RWPE2 (cell line): Measurements from ENCODE around the gene PODXL.
"Not testable (repeated sequence)": the region's sequence is repeated elsewhere in the genome, so short reads cannot be mapped to it uniquely, and the experiment has no call there.

Experiments
- ATAC-seq: fragments of 200-7000 bp; cut with Tn5 transposase; 3 replicates; pipeline ENCODE4 v1.9.1; 2021; ENCODE audit warnings: low read depth
- DNase-seq: peaks from one replicate; pipeline ENCODE4 v3.0.0-alpha.2; 2020; ENCODE audit warnings: low spot score
- H3K27ac ChIP-seq: fragments of 450-650 bp; 2 replicates; pipeline ENCODE4 v1.5.1; 2017; ENCODE audit warnings: mild to moderate bottlenecking; ENCODE audit not compliant: poor library complexity, severe bottlenecking
- H3K27me3 ChIP-seq: fragments of 250-450 bp; sonication (Bioruptor Pico); 2 replicates; pipeline ENCODE4 v1.5.1; 2021; ENCODE audit warnings: mild to moderate bottlenecking, moderate library complexity; ENCODE audit not compliant: insufficient read depth, poor library complexity, severe bottlenecking
- H3K36me3 ChIP-seq: fragments of 250-450 bp; sonication (Bioruptor Pico); 2 replicates; pipeline ENCODE4 v1.5.1; 2020; ENCODE audit warnings: low read depth, mild to moderate bottlenecking, moderate library complexity
- H3K4me1 ChIP-seq: fragments of 250-450 bp; sonication (Bioruptor Pico); 2 replicates; pipeline ENCODE4 v1.5.1; 2021; ENCODE audit warnings: mild to moderate bottlenecking, moderate library complexity; ENCODE audit not compliant: insufficient read depth, poor library complexity, severe bottlenecking
- H3K4me3 ChIP-seq: fragments of 250-450 bp; sonication (Bioruptor Pico); 2 replicates; pipeline ENCODE4 v1.5.1; 2021; ENCODE audit warnings: mild to moderate bottlenecking, moderate library complexity; ENCODE audit not compliant: severe bottlenecking
- H3K9me3 ChIP-seq: fragments of 250-450 bp; sonication (Bioruptor Pico); 2 replicates; pipeline ENCODE4 v1.5.1; 2021; ENCODE audit warnings: mild to moderate bottlenecking, moderate library complexity; ENCODE audit not compliant: severe bottlenecking
- CTCF ChIP-seq: fragments of 450-650 bp; IDR thresholded peaks from one replicate; pipeline ENCODE4 v1.5.1; 2017; ENCODE audit warnings: mild to moderate bottlenecking, moderate library complexity; ENCODE audit not compliant: poor library complexity, severe bottlenecking

The PODXL gene

GRCh38 chr7:131476740-131477139 lies 79.7 kb downstream of the PODXL start:
- TF ChIP-seq CTCF = no peak
- Histone ChIP-seq H3K4me3 (no peak overlapping the region), H3K27me3 (no peaks in the 10 kb centered on the region), H3K4me1 (peaks cover 11% of the 10 kb centered on the region), H3K27ac (no peak overlapping the region), H3K9me3 (no peaks in the 10 kb centered on the region), H3K36me3 (peaks cover 16% of the 10 kb centered on the region)
- ATAC-seq (no peak), DNase-seq (no peak)

DNA sequence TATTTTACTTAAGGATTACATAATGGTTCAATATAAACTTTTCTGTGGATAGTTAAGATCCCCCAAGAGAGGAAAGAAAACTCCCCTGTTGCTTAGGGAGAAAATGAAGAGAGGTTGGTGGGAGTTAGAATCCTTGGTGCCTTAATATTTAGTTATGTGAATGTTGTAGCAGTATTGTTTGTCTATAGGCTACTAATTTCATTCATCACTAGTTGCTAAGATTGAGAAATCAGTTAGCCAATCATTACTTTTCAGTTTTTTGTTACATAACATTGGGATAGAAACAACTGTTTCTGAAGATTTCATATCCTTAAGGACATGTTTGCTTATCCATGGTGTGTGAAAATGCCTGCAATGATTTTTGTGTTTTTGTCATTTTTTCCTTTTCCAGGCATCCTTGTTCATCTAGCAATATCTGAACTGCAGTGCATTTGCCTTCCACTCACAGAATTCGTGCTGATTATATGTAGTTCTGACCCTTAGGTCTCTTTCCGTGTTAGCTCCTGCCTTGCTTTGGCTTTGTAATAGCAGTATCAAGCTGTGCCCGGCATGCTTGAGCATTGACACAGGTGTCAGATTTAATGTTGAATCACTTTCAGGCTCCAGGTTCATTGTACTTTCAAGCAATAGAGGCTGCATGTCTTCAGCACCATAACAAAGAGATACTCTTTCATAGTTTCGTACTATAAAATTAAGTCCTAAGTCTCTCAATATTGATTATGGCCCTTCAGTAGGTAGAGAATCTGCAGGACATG lies 85.0 kb downstream of the PODXL start:
- DNase-seq (no peak), ATAC-seq (no peak)
- Histone ChIP-seq H3K36me3 (peaks cover 59% of the 10 kb centered on the region), H3K27me3 (no peaks in the 10 kb centered on the region), H3K4me3 (no peak overlapping the region), H3K4me1 (no peaks in the 10 kb centered on the region), H3K9me3 (no peaks in the 10 kb centered on the region), H3K27ac (no peak overlapping the region)
- no peak for TF ChIP-seq CTCF

GRCh38 chr7:131467788-131468187 lies 88.6 kb downstream of the PODXL start:
- Histone ChIP-seq H3K4me3 (no peak overlapping the region), H3K9me3 (no peaks in the 10 kb centered on the region), H3K27ac (no peak overlapping the region), H3K27me3 (no peaks in the 10 kb centered on the region), H3K36me3 (peaks cover 88% of the 10 kb centered on the region), H3K4me1 (no peaks in the 10 kb centered on the region)
- DNase-seq (no peak), ATAC-seq (no peak)
- TF ChIP-seq CTCF = no peak

GRCh38 chr7:131466735-131467365 lies 89.6 kb downstream of the PODXL start:
- no peak for DNase-seq
- H3K9me3 ChIP-seq = no peaks in the 10 kb centered on the region
- no peak overlapping the region for H3K27ac ChIP-seq
- H3K4me1 ChIP-seq = no peaks in the 10 kb centered on the region
- H3K36me3 ChIP-seq = peaks cover 92% of the 10 kb centered on the region
- no peak for TF ChIP-seq CTCF
- ATAC-seq = no peak
- no peak overlapping the region for H3K4me3 ChIP-seq
- H3K27me3 ChIP-seq = no peaks in the 10 kb centered on the region

- H3K27me3 ChIP-seq, H3K4me3 ChIP-seq, ATAC-seq, H3K4me1 ChIP-seq, DNase-seq, H3K27ac ChIP-seq, H3K9me3 ChIP-seq: not testable (repeated sequence)
- peaks cover 70% of the 10 kb centered on the region for H3K36me3 ChIP-seq
Observed at GRCh38 chr7:131462715-131463114, 93.7 kb downstream of the PODXL start.
